Measurements from ENCODE around the gene SKAP2. TPM values are rescaled to one million over a fixed set of nuclear protein-coding genes. Genes with fewer than 3 reads are reported as not detected.

SKAP2 gene
- total and polyA plus RNA-seq, 2 of the 13 experiments (the other 11 are each of a cell fraction or from before 2014, with no cell fraction given): 3.6 to 12.9 TPM

DNA sequence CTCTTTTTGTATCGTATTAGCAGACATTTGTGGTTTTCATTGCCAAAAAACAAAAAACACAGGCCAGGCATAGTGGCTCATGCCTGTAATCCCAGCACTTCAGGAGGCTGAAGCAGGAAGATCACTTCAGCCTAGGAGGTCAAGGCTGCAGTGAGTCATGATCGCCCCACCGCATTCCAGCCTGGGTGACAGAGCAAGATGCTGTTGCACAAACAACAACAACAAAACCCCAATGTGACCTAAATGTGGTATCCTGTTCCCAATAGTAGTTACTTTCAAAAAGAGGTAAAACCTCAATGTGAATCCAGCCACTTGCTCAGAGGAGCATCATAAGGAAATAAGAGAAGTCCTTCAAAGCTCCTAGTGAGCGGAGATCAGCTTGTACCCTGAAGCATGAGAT is 45.8 kb upstream of the SKAP2 start (continued):
- TF ChIP-seq, protein P1, sequence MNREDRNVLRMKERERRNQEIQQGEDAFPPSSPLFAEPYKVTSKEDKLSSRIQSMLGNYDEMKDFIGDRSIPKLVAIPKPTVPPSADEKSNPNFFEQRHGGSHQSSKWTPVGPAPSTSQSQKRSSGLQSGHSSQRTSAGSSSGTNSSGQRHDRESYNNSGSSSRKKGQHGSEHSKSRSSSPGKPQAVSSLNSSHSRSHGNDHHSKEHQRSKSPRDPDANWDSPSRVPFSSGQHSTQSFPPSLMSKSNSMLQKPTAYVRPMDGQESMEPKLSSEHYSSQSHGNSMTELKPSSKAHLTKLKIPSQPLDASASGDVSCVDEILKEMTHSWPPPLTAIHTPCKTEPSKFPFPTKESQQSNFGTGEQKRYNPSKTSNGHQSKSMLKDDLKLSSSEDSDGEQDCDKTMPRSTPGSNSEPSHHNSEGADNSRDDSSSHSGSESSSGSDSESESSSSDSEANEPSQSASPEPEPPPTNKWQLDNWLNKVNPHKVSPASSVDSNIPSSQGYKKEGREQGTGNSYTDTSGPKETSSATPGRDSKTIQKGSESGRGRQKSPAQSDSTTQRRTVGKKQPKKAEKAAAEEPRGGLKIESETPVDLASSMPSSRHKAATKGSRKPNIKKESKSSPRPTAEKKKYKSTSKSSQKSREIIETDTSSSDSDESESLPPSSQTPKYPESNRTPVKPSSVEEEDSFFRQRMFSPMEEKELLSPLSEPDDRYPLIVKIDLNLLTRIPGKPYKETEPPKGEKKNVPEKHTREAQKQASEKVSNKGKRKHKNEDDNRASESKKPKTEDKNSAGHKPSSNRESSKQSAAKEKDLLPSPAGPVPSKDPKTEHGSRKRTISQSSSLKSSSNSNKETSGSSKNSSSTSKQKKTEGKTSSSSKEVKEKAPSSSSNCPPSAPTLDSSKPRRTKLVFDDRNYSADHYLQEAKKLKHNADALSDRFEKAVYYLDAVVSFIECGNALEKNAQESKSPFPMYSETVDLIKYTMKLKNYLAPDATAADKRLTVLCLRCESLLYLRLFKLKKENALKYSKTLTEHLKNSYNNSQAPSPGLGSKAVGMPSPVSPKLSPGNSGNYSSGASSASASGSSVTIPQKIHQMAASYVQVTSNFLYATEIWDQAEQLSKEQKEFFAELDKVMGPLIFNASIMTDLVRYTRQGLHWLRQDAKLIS (CRISPR knock-in tag; IDR thresholded peaks at IDR 0.05): no peak
- TF ChIP-seq KAT7 (CRISPR knock-in tag; IDR thresholded peaks at IDR 0.05; ENCODE audit: borderline replicate concordance) (no peak), KLF15 (CRISPR knock-in tag; IDR thresholded peaks at IDR 0.05; ENCODE audit: borderline replicate concordance) (no peak), ZNF83 (CRISPR knock-in tag; IDR thresholded peaks at IDR 0.05; ENCODE audit: borderline replicate concordance) (no peak), ZNF670 (CRISPR knock-in tag; IDR thresholded peaks at IDR 0.05; ENCODE audit: borderline replicate concordance) (no peak), NR3C1 (CRISPR knock-in tag; IDR thresholded peaks at IDR 0.05) (no peak), RXRA (CRISPR knock-in tag; IDR thresholded peaks at IDR 0.05) (no peak; the same call in 1 of the 2 replicates), MIER2 (CRISPR knock-in tag; IDR thresholded peaks at IDR 0.05) (no peak), RAD51 (IDR thresholded peaks at IDR 0.05; ENCODE audit: borderline replicate concordance) (no peak)
- TF ChIP-seq, protein P2, sequence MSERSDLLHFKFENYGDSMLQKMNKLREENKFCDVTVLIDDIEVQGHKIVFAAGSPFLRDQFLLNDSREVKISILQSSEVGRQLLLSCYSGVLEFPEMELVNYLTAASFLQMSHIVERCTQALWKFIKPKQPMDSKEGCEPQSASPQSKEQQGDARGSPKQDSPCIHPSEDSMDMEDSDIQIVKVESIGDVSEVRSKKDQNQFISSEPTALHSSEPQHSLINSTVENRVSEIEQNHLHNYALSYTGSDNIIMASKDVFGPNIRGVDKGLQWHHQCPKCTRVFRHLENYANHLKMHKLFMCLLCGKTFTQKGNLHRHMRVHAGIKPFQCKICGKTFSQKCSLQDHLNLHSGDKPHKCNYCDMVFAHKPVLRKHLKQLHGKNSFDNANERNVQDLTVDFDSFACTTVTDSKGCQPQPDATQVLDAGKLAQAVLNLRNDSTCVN (CRISPR knock-in tag; IDR thresholded peaks at IDR 0.05; ENCODE audit: borderline replicate concordance): no peak
- TF ChIP-seq, protein P3, sequence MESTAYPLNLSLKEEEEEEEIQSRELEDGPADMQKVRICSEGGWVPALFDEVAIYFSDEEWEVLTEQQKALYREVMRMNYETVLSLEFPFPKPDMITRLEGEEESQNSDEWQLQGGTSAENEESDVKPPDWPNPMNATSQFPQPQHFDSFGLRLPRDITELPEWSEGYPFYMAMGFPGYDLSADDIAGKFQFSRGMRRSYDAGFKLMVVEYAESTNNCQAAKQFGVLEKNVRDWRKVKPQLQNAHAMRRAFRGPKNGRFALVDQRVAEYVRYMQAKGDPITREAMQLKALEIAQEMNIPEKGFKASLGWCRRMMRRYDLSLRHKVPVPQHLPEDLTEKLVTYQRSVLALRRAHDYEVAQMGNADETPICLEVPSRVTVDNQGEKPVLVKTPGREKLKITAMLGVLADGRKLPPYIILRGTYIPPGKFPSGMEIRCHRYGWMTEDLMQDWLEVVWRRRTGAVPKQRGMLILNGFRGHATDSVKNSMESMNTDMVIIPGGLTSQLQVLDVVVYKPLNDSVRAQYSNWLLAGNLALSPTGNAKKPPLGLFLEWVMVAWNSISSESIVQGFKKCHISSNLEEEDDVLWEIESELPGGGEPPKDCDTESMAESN (CRISPR knock-in tag; conservative IDR thresholded peaks at IDR 0.05): no peak
- TF ChIP-seq, protein P4, sequence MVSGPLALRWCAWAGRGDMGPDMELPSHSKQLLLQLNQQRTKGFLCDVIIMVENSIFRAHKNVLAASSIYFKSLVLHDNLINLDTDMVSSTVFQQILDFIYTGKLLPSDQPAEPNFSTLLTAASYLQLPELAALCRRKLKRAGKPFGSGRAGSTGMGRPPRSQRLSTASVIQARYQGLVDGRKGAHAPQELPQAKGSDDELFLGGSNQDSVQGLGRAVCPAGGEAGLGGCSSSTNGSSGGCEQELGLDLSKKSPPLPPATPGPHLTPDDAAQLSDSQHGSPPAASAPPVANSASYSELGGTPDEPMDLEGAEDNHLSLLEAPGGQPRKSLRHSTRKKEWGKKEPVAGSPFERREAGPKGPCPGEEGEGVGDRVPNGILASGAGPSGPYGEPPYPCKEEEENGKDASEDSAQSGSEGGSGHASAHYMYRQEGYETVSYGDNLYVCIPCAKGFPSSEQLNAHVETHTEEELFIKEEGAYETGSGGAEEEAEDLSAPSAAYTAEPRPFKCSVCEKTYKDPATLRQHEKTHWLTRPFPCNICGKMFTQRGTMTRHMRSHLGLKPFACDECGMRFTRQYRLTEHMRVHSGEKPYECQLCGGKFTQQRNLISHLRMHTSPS (CRISPR knock-in tag; IDR thresholded peaks at IDR 0.05; ENCODE audit: low read depth): no peak
- TF ChIP-seq, protein P5, sequence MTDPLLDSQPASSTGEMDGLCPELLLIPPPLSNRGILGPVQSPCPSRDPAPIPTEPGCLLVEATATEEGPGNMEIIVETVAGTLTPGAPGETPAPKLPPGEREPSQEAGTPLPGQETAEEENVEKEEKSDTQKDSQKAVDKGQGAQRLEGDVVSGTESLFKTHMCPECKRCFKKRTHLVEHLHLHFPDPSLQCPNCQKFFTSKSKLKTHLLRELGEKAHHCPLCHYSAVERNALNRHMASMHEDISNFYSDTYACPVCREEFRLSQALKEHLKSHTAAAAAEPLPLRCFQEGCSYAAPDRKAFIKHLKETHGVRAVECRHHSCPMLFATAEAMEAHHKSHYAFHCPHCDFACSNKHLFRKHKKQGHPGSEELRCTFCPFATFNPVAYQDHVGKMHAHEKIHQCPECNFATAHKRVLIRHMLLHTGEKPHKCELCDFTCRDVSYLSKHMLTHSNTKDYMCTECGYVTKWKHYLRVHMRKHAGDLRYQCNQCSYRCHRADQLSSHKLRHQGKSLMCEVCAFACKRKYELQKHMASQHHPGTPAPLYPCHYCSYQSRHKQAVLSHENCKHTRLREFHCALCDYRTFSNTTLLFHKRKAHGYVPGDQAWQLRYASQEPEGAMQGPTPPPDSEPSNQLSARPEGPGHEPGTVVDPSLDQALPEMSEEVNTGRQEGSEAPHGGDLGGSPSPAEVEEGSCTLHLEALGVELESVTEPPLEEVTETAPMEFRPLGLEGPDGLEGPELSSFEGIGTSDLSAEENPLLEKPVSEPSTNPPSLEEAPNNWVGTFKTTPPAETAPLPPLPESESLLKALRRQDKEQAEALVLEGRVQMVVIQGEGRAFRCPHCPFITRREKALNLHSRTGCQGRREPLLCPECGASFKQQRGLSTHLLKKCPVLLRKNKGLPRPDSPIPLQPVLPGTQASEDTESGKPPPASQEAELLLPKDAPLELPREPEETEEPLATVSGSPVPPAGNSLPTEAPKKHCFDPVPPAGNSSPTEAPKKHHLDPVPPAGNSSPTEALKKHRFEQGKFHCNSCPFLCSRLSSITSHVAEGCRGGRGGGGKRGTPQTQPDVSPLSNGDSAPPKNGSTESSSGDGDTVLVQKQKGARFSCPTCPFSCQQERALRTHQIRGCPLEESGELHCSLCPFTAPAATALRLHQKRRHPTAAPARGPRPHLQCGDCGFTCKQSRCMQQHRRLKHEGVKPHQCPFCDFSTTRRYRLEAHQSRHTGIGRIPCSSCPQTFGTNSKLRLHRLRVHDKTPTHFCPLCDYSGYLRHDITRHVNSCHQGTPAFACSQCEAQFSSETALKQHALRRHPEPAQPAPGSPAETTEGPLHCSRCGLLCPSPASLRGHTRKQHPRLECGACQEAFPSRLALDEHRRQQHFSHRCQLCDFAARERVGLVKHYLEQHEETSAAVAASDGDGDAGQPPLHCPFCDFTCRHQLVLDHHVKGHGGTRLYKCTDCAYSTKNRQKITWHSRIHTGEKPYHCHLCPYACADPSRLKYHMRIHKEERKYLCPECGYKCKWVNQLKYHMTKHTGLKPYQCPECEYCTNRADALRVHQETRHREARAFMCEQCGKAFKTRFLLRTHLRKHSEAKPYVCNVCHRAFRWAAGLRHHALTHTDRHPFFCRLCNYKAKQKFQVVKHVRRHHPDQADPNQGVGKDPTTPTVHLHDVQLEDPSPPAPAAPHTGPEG (CRISPR knock-in tag; IDR thresholded peaks at IDR 0.05): no peak
